ENCODE measurements around the gene SOX14.

SOX14 gene

GRCh38 chr3:137803215-137803614 lies 39.1 kb downstream of the SOX14 start:
- H3K4me3 ChIP-seq (ENCODE audit: control insufficient read depth, low read depth, low read length): no peak overlapping the region
- TF ChIP-seq CTCF (conservative IDR thresholded peaks at IDR 0.05; ENCODE audit: control insufficient read depth, insufficient read depth, low read depth, low read length): no peak
- DNase-seq (ENCODE audit: low read depth): no peak

- no peak overlapping the region for H3K4me3 ChIP-seq (ENCODE audit: control insufficient read depth, low read depth, low read length)
- TF ChIP-seq CTCF (conservative IDR thresholded peaks at IDR 0.05; ENCODE audit: control insufficient read depth, insufficient read depth, low read depth, low read length): no peak
- no peak for DNase-seq (ENCODE audit: low read depth)
Measured at GRCh38 chr3:137807998-137808397, 43.9 kb downstream of the SOX14 start.

GRCh38 chr3:137809509-137809908 lies 45.4 kb downstream of the SOX14 start:
- no peak overlapping the region for H3K4me3 ChIP-seq (ENCODE audit: control insufficient read depth, low read depth, low read length)
- DNase-seq (ENCODE audit: low read depth): no peak
- TF ChIP-seq CTCF (conservative IDR thresholded peaks at IDR 0.05; ENCODE audit: control insufficient read depth, insufficient read depth, low read depth, low read length): no peak

GRCh38 chr3:137812023-137812422 lies 47.9 kb downstream of the SOX14 start:
- no peak overlapping the region for H3K4me3 ChIP-seq (ENCODE audit: control insufficient read depth, low read depth, low read length)
- no peak for TF ChIP-seq CTCF (conservative IDR thresholded peaks at IDR 0.05; ENCODE audit: control insufficient read depth, insufficient read depth, low read depth, low read length)
- no peak for DNase-seq (ENCODE audit: low read depth)

GRCh38 chr3:137815251-137815650 lies 51.1 kb downstream of the SOX14 start:
- TF ChIP-seq CTCF (conservative IDR thresholded peaks at IDR 0.05; ENCODE audit: control insufficient read depth, insufficient read depth, low read depth, low read length): no peak
- H3K4me3 ChIP-seq (ENCODE audit: control insufficient read depth, low read depth, low read length): no peak overlapping the region
- DNase-seq (ENCODE audit: low read depth): no peak

All from fibroblast of mammary gland (primary cell).